Neuronal stem cell (in vitro differentiated cells): Measurements from ENCODE around the gene RNF125. TPM values are rescaled to one million over a fixed set of nuclear protein-coding genes. Genes with fewer than 3 reads are reported as not detected.

ENCODE experiments used
- DNase-seq: peaks from one replicate; pipeline ENCODE4 v3.0.0-alpha.2; 2013; ENCODE audit warnings: low spot score
- H2AFZ ChIP-seq: one replicate; pipeline ENCODE4 v1.6.1; 2013; ENCODE audit warnings: mild to moderate bottlenecking, low read length, inconsistent platforms
- H2AK5ac ChIP-seq: 2 replicates; pipeline ENCODE4 v1.6.1; 2013; ENCODE audit warnings: low read depth, mild to moderate bottlenecking, inconsistent platforms, low read length, moderate library complexity, mixed read lengths
- H2BK120ac ChIP-seq: 2 replicates; pipeline ENCODE4 v1.6.1; 2013; ENCODE audit warnings: low read depth, mild to moderate bottlenecking, inconsistent platforms, low read length, moderate library complexity, mixed read lengths
- H2BK12ac ChIP-seq: one replicate; pipeline ENCODE4 v1.6.1; 2013; ENCODE audit warnings: low read length, inconsistent platforms
- H2BK15ac ChIP-seq: 2 replicates; pipeline ENCODE4 v1.6.1; 2013; ENCODE audit warnings: mild to moderate bottlenecking, low read length, inconsistent platforms, mixed read lengths
- H2BK5ac ChIP-seq: one replicate; pipeline ENCODE4 v1.6.1; 2013; ENCODE audit warnings: inconsistent platforms, mild to moderate bottlenecking, low read length, moderate library complexity
- H3K14ac ChIP-seq: one replicate; pipeline ENCODE4 v1.6.1; 2013; ENCODE audit warnings: low read length, inconsistent platforms
- H3K18ac ChIP-seq: 2 replicates; pipeline ENCODE4 v1.6.1; 2013; ENCODE audit warnings: low read length, inconsistent platforms
- H3K23ac ChIP-seq: 2 replicates; pipeline ENCODE4 v1.6.1; 2013; ENCODE audit warnings: low read depth, mild to moderate bottlenecking, mixed read lengths, low read length, inconsistent platforms; ENCODE audit not compliant: poor library complexity
- H3K27ac ChIP-seq: replicated peaks from 3 replicates; pipeline ENCODE4 v1.5.1; 2013; ENCODE audit warnings: low read length, inconsistent platforms
- H3K27me3 ChIP-seq, 3 experiments: 2 replicates each; pipeline ENCODE4 v1.6.1; 2013; ENCODE audit warnings: low read length in 3 of 3, mild to moderate bottlenecking in 2 of 3, inconsistent platforms in 1 of 3, low read depth in 1 of 3, mixed read lengths in 1 of 3, moderate library complexity in 1 of 3; ENCODE audit not compliant: control insufficient read depth in 3 of 3, insufficient read depth in 3 of 3
- H3K36me3 ChIP-seq, 2 donors: replicated peaks in 1 of 2; 2 replicates each; pipeline ENCODE4 v1.6.1; 2013; ENCODE audit warnings: low read length in 2 of 2; ENCODE audit not compliant: control insufficient read depth in 2 of 2, insufficient read depth in 2 of 2
- H3K4ac ChIP-seq: 2 replicates; pipeline ENCODE4 v1.6.1; 2013; ENCODE audit warnings: inconsistent platforms, mild to moderate bottlenecking, low read length, moderate library complexity
- H3K4me1 ChIP-seq, 2 donors: 1 replicate in 1 of 2; 2 replicates in 1 of 2; pipeline ENCODE4 v1.6.1; 2013; ENCODE audit warnings: low read length in 2 of 2, low read depth in 1 of 2; ENCODE audit not compliant: control insufficient read depth in 2 of 2, insufficient read depth in 1 of 2
- H3K4me2 ChIP-seq: one replicate; pipeline ENCODE4 v1.6.1; 2013; ENCODE audit warnings: mild to moderate bottlenecking, low read length, inconsistent platforms; ENCODE audit not compliant: insufficient read depth, poor library complexity, severe bottlenecking
- H3K4me3 ChIP-seq, 2 donors: 2 replicates each; pipeline ENCODE4 v1.5.1; 2013; ENCODE audit warnings: low read length in 2 of 2, mild to moderate bottlenecking in 2 of 2, inconsistent platforms in 1 of 2, moderate library complexity in 1 of 2
- H3K79me1 ChIP-seq: one replicate; pipeline ENCODE4 v1.6.1; 2013; ENCODE audit warnings: low read depth, mild to moderate bottlenecking, inconsistent platforms, low read length, moderate library complexity
- H3K9ac ChIP-seq: one replicate; pipeline ENCODE4 v1.6.1; 2013; ENCODE audit warnings: mild to moderate bottlenecking, low read depth, low read length, inconsistent platforms; ENCODE audit not compliant: poor library complexity
- H3K9me3 ChIP-seq, 2 donors: replicated peaks in 1 of 2; 2 replicates each; pipeline versions ENCODE3 to v1.6.1; 2013; ENCODE audit warnings: low read length in 2 of 2, mild to moderate bottlenecking in 2 of 2, inconsistent platforms in 1 of 2, low read depth in 1 of 2, mixed read lengths in 1 of 2, moderate library complexity in 1 of 2; ENCODE audit not compliant: control insufficient read depth in 2 of 2, insufficient read depth in 1 of 2
- H4K8ac ChIP-seq: one replicate; pipeline ENCODE4 v1.6.1; 2013; ENCODE audit warnings: low read depth, mild to moderate bottlenecking, inconsistent platforms, low read length, moderate library complexity
- H4K91ac ChIP-seq: one replicate; pipeline ENCODE4 v1.6.1; 2013; ENCODE audit warnings: low read length, low read depth, mild to moderate bottlenecking, inconsistent platforms; ENCODE audit not compliant: poor library complexity
- WGBS, 2 donors: extraction: QIAGEN DNeasy Blood & Tissue Kit; methylation state at CpG; one replicate each; pipeline ENCODE4 v1.1.7; 2013; ENCODE audit warnings: missing lambda C conversion rate in 2 of 2, mixed read lengths in 1 of 2; ENCODE audit not compliant: insufficient read length in 2 of 2, insufficient replicate concordance in 1 of 2; ENCODE audit errors: extremely low coverage in 2 of 2; 5-methylcytosine and 5-hydroxymethylcytosine counted together
- polyA plus RNA-seq, 2 experiments: library from polyadenylated mRNA; stranded (reverse); fragments of 200-250 nt; gene quantifications; one replicate each; pipeline ENCODE4 v1.2.3, GENCODE V29; 2013

Gene RNF125
- polyA plus RNA-seq (2013, experiment 1 of 2) = 3.4 TPM
- 3.2 TPM for polyA plus RNA-seq (2013, experiment 2 of 2)

- no CpG with 5 or more reads among the region's 66 CpGs for WGBS, 2 donors
- Histone ChIP-seq H3K4ac (no peak within 1 kb of the TSS), H3K9ac (peak within 1 kb of the TSS; percentile 89), H2BK5ac (no peak within 1 kb of the TSS), H2BK12ac (no peak within 1 kb of the TSS), H3K36me3 (no peaks in the 10 kb centered on the region), H2AK5ac (no peak within 1 kb of the TSS), H4K8ac (no peak within 1 kb of the TSS), H2BK120ac (no peak within 1 kb of the TSS), H3K27ac (peak within 1 kb of the TSS; percentile 42), H3K14ac (no peak within 1 kb of the TSS), H3K4me1 (peaks cover 2 to 10% of the 10 kb centered on the region in 2 donors), H2AFZ (peak within 1 kb of the TSS; percentile 98), H4K91ac (peak within 1 kb of the TSS; percentile 12), H3K18ac (peak within 1 kb of the TSS; percentile 86), H3K4me3 (peak within 1 kb of the TSS; percentile 61 to 85), H3K79me1 (no peaks in the 10 kb centered on the region), H3K4me2 (peak within 1 kb of the TSS; percentile 92), H3K27me3 (peaks cover 0 to 19% (median 7%) of the 10 kb centered on the region in 3 experiments), H2BK15ac (peak within 1 kb of the TSS; percentile 41), H3K23ac (peak within 1 kb of the TSS; percentile 12), H3K9me3 (no peaks in the 10 kb centered on the region)
- peak; percentile 87 for DNase-seq
Measured at GRCh38 chr18:32018331-32019250, at the start of gene RNF125. RNF125 (plus strand) TSS chr18:32018825; CDS start chr18:32018864, 39 bp downstream.

- Histone ChIP-seq H3K23ac (no peak overlapping the region), H3K18ac (no peak overlapping the region), H2BK15ac (no peak overlapping the region), H3K4me2 (no peak overlapping the region), H2AFZ (no peak overlapping the region), H2BK5ac (no peak overlapping the region), H3K9me3 (peaks cover 0 to 2% of the 10 kb centered on the region in 2 donors), H2BK120ac (no peak overlapping the region), H4K91ac (no peak overlapping the region), H3K27me3 (no peaks in the 10 kb centered on the region), H2BK12ac (no peak overlapping the region), H3K79me1 (no peaks in the 10 kb centered on the region), H3K9ac (no peak overlapping the region), H4K8ac (no peak overlapping the region), H2AK5ac (no peak overlapping the region), H3K27ac (no peak overlapping the region), H3K4ac (no peak overlapping the region), H3K36me3 (no peaks in the 10 kb centered on the region), H3K4me1 (no peaks in the 10 kb centered on the region), H3K4me3 (no peak overlapping the region), H3K14ac (no peak overlapping the region)
- WGBS, 2 donors = no CpG with 5 or more reads among the region's 3 CpGs
- DNase-seq = no peak
Measured at GRCh38 chr18:31970617-31971016, 48.0 kb upstream of the RNF125 start.

- Histone ChIP-seq H3K9ac (no peak overlapping the region), H3K9me3 (peaks cover 3 to 8% of the 10 kb centered on the region in 2 donors), H4K91ac (no peak overlapping the region), H2AK5ac (no peak overlapping the region), H3K23ac (no peak overlapping the region), H3K4ac (no peak overlapping the region), H4K8ac (no peak overlapping the region), H3K4me2 (no peak overlapping the region), H3K14ac (no peak overlapping the region), H2BK5ac (no peak overlapping the region), H2BK120ac (no peak overlapping the region), H3K4me3 (no peak overlapping the region), H3K27me3 (no peaks in the 10 kb centered on the region), H3K4me1 (no peaks in the 10 kb centered on the region), H3K79me1 (no peaks in the 10 kb centered on the region), H2BK15ac (no peak overlapping the region), H2AFZ (no peak overlapping the region), H3K18ac (no peak overlapping the region), H2BK12ac (no peak overlapping the region), H3K36me3 (no peaks in the 10 kb centered on the region), H3K27ac (no peak overlapping the region)
- WGBS, 2 donors = no CpG with 5 or more reads among the region's 4 CpGs
- DNase-seq = no peak
Measured at GRCh38 chr18:31973929-31974546, 44.6 kb upstream of the RNF125 start.

- H3K9ac ChIP-seq = no peak overlapping the region
Measured at GRCh38 chr18:31976242-31976641, 42.4 kb upstream of the RNF125 start.

More at GRCh38 chr18:31976242-31976641, 42.4 kb upstream of the RNF125 start:
- no peak overlapping the region for H2AK5ac ChIP-seq
- H2BK12ac ChIP-seq = no peak overlapping the region
- H3K4me3 ChIP-seq = no peak overlapping the region
- no peak overlapping the region for H2AFZ ChIP-seq
- H3K14ac ChIP-seq = no peak overlapping the region
- no peak overlapping the region for H3K18ac ChIP-seq
- H3K4me1 ChIP-seq = no peaks in the 10 kb centered on the region
- no peak overlapping the region for H3K27ac ChIP-seq
- no peak overlapping the region for H3K23ac ChIP-seq
- H3K9me3 ChIP-seq = peaks cover 4 to 8% of the 10 kb centered on the region in 2 donors
- no peaks in the 10 kb centered on the region for H3K79me1 ChIP-seq
- DNase-seq = no peak
- no peaks in the 10 kb centered on the region for H3K27me3 ChIP-seq
- no CpG with 5 or more reads among the region's 3 CpGs for WGBS, 2 donors
- no peaks in the 10 kb centered on the region for H3K36me3 ChIP-seq
- H3K4me2 ChIP-seq = no peak overlapping the region
- H2BK5ac ChIP-seq = no peak overlapping the region
- no peak overlapping the region for H4K8ac ChIP-seq
- H4K91ac ChIP-seq = no peak overlapping the region
- no peak overlapping the region for H2BK15ac ChIP-seq
- no peak overlapping the region for H3K4ac ChIP-seq
- H2BK120ac ChIP-seq = no peak overlapping the region
